D721Med (cell line): Measurements from ENCODE around the gene CPHXL2.

Experiments used
- DNase-seq: peaks from one replicate; pipeline ENCODE4 v3.0.0; 2011; ENCODE audit warnings: low spot score; ENCODE audit not compliant: insufficient read length
- FAIRE-seq: peaks from 2 replicates; lab custom pipeline; 2011; peaks lifted over from hg19 to GRCh38; lab: Jason Lieb, UNC
- TF ChIP-seq, protein P1 (sequence below): IDR thresholded peaks from 2 replicates; pipeline ENCODE4 v1.5.1; 2012; ENCODE audit warnings: mild to moderate bottlenecking, control low read depth; ENCODE audit not compliant: insufficient read depth; ENCODE audit errors: missing control alignments

The CPHXL2 gene

DNA sequence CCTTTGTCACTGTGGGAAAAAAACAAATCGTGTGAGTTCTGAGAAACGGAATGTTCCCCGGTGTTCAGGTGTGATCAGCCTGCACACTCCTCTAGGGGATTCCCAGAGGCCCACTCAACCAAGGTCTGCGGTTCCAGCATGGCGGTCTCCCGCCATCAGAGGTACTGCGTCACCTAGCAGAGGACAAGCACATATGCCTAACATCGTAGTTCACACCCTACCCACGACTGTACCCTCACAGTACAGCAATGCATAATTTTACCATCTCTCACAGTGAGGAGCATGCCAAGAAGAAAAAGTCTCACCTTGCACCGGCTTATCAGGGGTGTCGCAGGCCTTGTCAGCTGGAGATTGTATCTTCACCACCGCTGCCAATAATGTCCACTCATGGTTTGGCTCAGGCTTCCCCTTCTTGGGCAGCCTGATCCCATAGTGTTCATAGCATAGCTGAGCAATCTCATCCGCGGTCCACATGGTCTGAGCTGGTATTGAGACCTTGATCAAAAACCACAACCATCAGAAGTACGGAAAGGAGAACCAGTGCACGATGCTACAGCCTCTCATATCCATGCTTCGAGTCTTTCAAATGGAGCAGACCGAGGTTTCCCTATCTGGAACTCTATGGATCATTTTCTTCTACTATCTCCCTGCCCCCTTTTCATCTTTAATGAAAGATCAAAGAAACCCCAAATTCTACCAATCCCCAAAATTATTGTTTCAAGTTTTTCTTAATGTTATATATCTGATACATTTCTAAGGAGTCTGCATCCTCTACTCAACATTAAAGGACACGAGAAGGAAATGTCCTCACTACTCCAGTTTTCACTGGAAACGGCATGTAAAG is 56.3 kb downstream of the CPHXL2 start:
- TF ChIP-seq, protein P1, sequence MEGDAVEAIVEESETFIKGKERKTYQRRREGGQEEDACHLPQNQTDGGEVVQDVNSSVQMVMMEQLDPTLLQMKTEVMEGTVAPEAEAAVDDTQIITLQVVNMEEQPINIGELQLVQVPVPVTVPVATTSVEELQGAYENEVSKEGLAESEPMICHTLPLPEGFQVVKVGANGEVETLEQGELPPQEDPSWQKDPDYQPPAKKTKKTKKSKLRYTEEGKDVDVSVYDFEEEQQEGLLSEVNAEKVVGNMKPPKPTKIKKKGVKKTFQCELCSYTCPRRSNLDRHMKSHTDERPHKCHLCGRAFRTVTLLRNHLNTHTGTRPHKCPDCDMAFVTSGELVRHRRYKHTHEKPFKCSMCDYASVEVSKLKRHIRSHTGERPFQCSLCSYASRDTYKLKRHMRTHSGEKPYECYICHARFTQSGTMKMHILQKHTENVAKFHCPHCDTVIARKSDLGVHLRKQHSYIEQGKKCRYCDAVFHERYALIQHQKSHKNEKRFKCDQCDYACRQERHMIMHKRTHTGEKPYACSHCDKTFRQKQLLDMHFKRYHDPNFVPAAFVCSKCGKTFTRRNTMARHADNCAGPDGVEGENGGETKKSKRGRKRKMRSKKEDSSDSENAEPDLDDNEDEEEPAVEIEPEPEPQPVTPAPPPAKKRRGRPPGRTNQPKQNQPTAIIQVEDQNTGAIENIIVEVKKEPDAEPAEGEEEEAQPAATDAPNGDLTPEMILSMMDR = no peak
- DNase-seq = no peak
- no peak for FAIRE-seq

DNA sequence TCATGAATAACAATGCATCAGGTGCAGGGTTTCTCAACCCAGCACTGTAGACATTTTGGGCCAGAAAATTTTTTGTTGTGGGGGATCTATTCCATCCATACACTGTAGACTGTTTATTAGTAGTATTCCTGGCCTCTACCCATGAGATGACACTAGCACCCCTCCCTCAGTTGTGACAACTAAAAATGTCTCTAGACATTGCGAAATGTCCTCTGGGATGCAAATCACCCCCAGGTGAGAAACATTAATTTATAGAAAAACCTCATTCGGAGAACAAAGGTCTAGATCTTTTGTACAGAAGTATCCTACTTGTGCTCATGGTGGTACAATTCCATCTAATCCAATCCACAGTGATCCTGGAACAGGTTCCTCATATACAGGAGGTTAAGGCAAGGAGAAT is 58.0 kb downstream of the CPHXL2 start:
- FAIRE-seq (no peak), DNase-seq (no peak)
- TF ChIP-seq, protein P1 = no peak

DNA sequence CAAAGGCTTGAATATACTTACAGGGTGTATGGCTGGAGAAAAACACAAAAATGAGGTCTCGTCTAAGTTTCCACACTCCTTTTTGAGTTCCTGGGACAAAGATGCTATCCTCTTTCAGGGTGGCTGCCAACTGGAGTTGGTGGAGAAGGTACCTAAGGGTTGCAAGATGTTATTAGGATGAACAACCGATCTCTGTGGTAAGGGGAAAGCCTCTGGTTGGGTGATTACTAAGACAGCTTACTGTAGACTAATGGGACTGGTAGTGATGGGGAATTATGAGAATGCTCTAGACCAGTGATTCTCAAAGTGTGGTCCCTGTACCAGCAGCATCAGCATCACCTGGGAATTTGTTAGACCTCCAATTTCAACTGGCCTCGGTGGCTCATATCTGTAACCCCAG is 59.7 kb downstream of the CPHXL2 start:
- TF ChIP-seq, protein P1 = no peak
- FAIRE-seq (no peak), DNase-seq (no peak)

DNA sequence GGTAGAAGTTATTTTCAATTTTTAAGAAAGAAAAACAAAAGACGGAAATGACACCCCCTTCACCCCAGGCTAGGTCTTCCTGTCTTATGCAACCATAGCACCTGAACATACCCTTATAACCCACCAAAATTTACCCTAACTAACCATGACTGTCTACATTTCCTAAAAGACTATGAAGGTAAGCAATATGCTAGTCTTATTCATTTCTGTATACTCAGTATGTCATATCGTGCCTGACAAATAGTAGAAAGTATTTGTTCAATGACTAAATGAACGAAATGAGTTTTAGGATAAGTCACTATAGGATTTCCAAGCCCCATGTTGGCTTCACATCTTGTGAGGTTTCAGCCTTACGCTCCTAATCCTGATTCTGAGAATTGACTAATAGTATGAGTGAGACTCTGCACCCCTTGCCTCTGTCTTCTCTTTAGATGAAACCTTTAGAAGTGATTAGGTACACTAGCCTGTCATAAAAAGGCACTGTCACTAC is 60.2 kb downstream of the CPHXL2 start:
- no peak for FAIRE-seq
- TF ChIP-seq, protein P1 = no peak
- DNase-seq = no peak

DNA sequence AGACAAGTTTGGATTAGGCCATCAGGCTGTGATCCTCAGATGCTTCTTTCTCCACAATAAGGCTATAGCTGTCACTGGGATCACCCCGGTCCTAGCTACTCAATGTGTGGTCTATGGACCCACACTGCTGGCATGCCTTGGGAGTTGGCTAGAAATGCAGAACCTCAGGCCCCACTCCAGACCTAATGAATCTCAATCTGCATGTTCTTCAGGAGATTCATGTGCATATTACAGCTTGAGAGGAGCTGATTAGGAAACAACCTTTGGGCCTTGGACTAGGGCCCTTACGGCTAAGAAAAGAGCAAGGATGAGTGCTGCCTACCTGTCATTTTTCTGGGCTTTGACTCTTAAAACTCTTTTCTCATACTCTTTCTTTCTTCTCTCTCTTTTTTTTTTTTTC is 61.2 kb downstream of the CPHXL2 start:
- TF ChIP-seq, protein P1 = no peak
- no peak for DNase-seq
- FAIRE-seq = no peak

DNA sequence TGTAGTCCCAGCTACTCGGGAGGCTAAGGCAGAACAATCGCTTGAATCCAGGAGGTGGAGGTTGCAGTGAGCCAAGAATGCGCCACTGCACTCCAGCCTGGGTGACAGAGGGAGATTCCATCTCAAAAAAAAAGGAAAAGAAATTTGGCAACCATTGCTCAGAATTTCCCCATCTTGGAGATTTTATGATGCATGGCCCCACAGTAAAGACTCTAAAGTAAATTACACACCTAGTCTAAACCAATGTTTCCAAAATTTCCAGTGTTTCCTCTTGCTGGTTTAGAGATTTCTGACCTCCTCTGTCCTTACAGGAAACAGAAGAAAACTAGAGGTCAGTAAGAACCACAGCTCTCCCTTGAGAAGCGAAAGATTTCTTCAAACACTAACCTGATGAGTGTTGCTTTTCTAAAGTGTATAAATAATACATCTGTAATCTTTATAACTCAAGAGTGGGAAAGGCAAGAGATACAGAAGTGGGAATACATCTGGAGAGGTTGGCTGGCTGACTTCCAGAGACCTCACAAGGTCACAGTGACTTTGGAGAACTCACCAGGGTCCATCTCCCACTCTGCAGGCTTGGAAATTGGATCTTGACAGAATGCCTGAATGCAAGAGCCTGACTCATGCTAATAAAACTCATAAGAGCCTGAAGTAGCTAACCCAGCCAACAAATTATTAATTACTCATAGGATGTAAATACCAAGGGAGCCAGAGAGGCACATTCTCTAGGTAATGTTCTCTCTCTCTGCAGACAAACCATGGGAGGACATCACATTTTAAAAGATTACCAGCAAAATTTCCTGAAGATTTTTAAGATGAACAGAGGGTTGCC is 62.5 kb downstream of the CPHXL2 start:
- TF ChIP-seq, protein P1 = no peak
- no peak for DNase-seq
- FAIRE-seq = no peak
